HepG2 (cell line): ENCODE results near the gene DDAH2. TPM values are rescaled to one million over a fixed set of nuclear protein-coding genes. Genes with fewer than 3 reads are reported as not detected.

Experiments used
- CTCF ChIP-seq: sonication (generic); formaldehyde crosslinking; IDR thresholded peaks from 2 replicates; pipeline ENCODE4 v1.5.0; 2020; ENCODE audit warnings: mild to moderate bottlenecking, missing genetic modification reagents, moderate library complexity
- FOXA3 ChIP-seq: IDR thresholded peaks from 2 replicates; pipeline ENCODE4 v1.6.1; 2016; ENCODE audit warnings: missing genetic modification reagents, missing compliant biosample characterization
- LBX2 ChIP-seq: sonication (generic); formaldehyde crosslinking; IDR thresholded peaks from 2 replicates; pipeline ENCODE4 v1.5.0; 2020; ENCODE audit warnings: missing genetic modification reagents, mild to moderate bottlenecking, borderline replicate concordance
- MAX ChIP-seq: IDR thresholded peaks from 2 replicates; pipeline ENCODE4 v1.6.1; 2012; ENCODE audit warnings: inconsistent platforms
- MNT ChIP-seq: fragments of 450-650 bp; IDR thresholded peaks from 2 replicates; pipeline ENCODE4 v1.6.1; 2016
- NR2F2 ChIP-seq: IDR thresholded peaks from 2 replicates; pipeline ENCODE4 v1.6.1; 2012; ENCODE audit warnings: low read depth, inconsistent platforms, borderline replicate concordance
- PATZ1 ChIP-seq: sonication (generic); formaldehyde crosslinking; IDR thresholded peaks from 2 replicates; pipeline ENCODE4 v1.4.0; 2020; ENCODE audit warnings: missing genetic modification reagents
- SNAPC2 ChIP-seq: sonication (generic); formaldehyde crosslinking; IDR thresholded peaks from 2 replicates; pipeline ENCODE4 v1.8.1; 2022; ENCODE audit warnings: mild to moderate bottlenecking, missing genetic modification reagents
- SOX5 ChIP-seq: IDR thresholded peaks from 2 replicates; pipeline ENCODE4 v1.6.1; 2016; ENCODE audit warnings: borderline replicate concordance
- SPEN ChIP-seq: sonication (generic); formaldehyde crosslinking; IDR thresholded peaks from 2 replicates; pipeline ENCODE4 v1.5.1; 2020; ENCODE audit warnings: low read depth, mild to moderate bottlenecking, missing genetic modification reagents
- STAG1 ChIP-seq: sonication (generic); formaldehyde crosslinking; IDR thresholded peaks from 2 replicates; pipeline ENCODE4 v1.4.0; 2020; ENCODE audit warnings: missing genetic modification reagents
- ZBTB38 ChIP-seq: sonication (generic); formaldehyde crosslinking; IDR thresholded peaks from 2 replicates; pipeline ENCODE4 v1.5.1; 2020; ENCODE audit warnings: mild to moderate bottlenecking, missing genetic modification reagents
- ZBTB46 ChIP-seq: sonication (generic); formaldehyde crosslinking; IDR thresholded peaks from 2 replicates; pipeline ENCODE4 v1.4.0; 2020; ENCODE audit warnings: mild to moderate bottlenecking, missing genetic modification reagents, borderline replicate concordance
- ZBTB7B ChIP-seq: sonication (generic); formaldehyde crosslinking; IDR thresholded peaks from 2 replicates; pipeline ENCODE4 v1.4.0; 2020; ENCODE audit warnings: missing genetic modification reagents
- ZFP41 ChIP-seq: sonication (generic); formaldehyde crosslinking; IDR thresholded peaks from 2 replicates; pipeline ENCODE4 v1.4.0; 2020; ENCODE audit warnings: mild to moderate bottlenecking, missing genetic modification reagents, borderline replicate concordance
- ZNF451 ChIP-seq: sonication (generic); formaldehyde crosslinking; IDR thresholded peaks from 2 replicates; pipeline ENCODE4 v1.5.0; 2020; ENCODE audit warnings: mild to moderate bottlenecking, missing genetic modification reagents
- ZNF496 ChIP-seq: sonication (generic); formaldehyde crosslinking; IDR thresholded peaks from 2 replicates; pipeline ENCODE4 v1.8.1; 2023; ENCODE audit warnings: mild to moderate bottlenecking, moderate library complexity, missing genetic modification reagents; ENCODE audit not compliant: insufficient replicate concordance
- ZNF546 ChIP-seq: sonication (generic); formaldehyde crosslinking; conservative IDR thresholded peaks from 2 replicates; pipeline ENCODE4 v1.8.1; 2023; ENCODE audit warnings: mild to moderate bottlenecking, missing genetic modification reagents
- ZNF549 ChIP-seq: sonication (generic); formaldehyde crosslinking; IDR thresholded peaks from 2 replicates; pipeline ENCODE4 v1.5.0; 2020; ENCODE audit warnings: missing genetic modification reagents
- ZNF557 ChIP-seq: sonication (generic); formaldehyde crosslinking; IDR thresholded peaks from 2 replicates; pipeline ENCODE4 v1.4.0; 2020; ENCODE audit warnings: missing genetic modification reagents
- ZNF615 ChIP-seq: sonication (generic); formaldehyde crosslinking; IDR thresholded peaks from 2 replicates; pipeline ENCODE4 v1.5.0; 2020; ENCODE audit warnings: mild to moderate bottlenecking, missing genetic modification reagents, borderline replicate concordance
- ZNF782 ChIP-seq: sonication (generic); formaldehyde crosslinking; IDR thresholded peaks from 2 replicates; pipeline ENCODE4 v1.4.0; 2020; ENCODE audit warnings: missing genetic modification reagents, mild to moderate bottlenecking, borderline replicate concordance
- ZSCAN20 ChIP-seq: sonication (generic); formaldehyde crosslinking; IDR thresholded peaks from 2 replicates; pipeline ENCODE4 v1.4.0; 2020; ENCODE audit warnings: missing genetic modification reagents, mild to moderate bottlenecking, borderline replicate concordance
- polyA plus RNA-seq, 8 experiments: library from polyadenylated mRNA; depleted of rRNA in 3 of 8; stranded (reverse) in 7 of 8; unstranded in 1 of 8; fragments of >200 nt; fragmentation: Illumina TruSeq in 4 of 8; extraction: Trizol in 4 of 8; gene quantifications; 2 replicates each; pipeline versions ENCODE4 v1.2.1 to v1.2.3, GENCODE V29; 2011 to 2016; ENCODE audit warnings: low read depth in 4 of 8, missing spikeins in 1 of 8, mixed read lengths in 1 of 8; ENCODE audit not compliant: insufficient read depth in 1 of 8
- total RNA-seq, 5 experiments: library from RNA; depleted of rRNA; stranded (reverse); fragments of >200 nt; fragmentation: Illumina TruSeq; extraction: Trizol; gene quantifications; 2 replicates each; pipeline ENCODE4 v1.2.3, GENCODE V29; 2016; ENCODE audit warnings: low read depth in 1 of 5

Gene DDAH2
- total and polyA plus RNA-seq, 2 of the 13 experiments (the other 11 are each of a cell fraction or from before 2014, with no cell fraction given), result 16.4 to 21.1 TPM

- TF ChIP-seq ZNF557 (CRISPR knock-in tag) (no peak), ZFP41 (CRISPR knock-in tag) (peak; percentile 39; the same call in 1 of the 2 replicates), ZBTB38 (CRISPR knock-in tag) (peak; percentile 65; the same call in 1 of the 2 replicates), CTCF (peak; percentile 98), SNAPC2 (CRISPR knock-in tag) (no peak), ZNF782 (no peak), NR2F2 (no peak), LBX2 (no peak), ZSCAN20 (CRISPR knock-in tag) (no peak), ZBTB46 (CRISPR knock-in tag) (no peak), STAG1 (peak; percentile 91), FOXA3 (peak; percentile 44; the same call in 1 of the 2 replicates), SOX5 (peak; percentile 61), MNT (no peak), ZNF615 (CRISPR knock-in tag) (no peak), ZNF549 (CRISPR knock-in tag) (no peak), ZBTB7B (no peak), MAX (no peak; the same call in 1 of the 2 replicates), ZNF451 (CRISPR knock-in tag) (peak; percentile 84; the same call in 1 of the 2 replicates), PATZ1 (CRISPR knock-in tag) (peak; percentile 90), ZNF496 (CRISPR knock-in tag) (no peak), ZNF546 (CRISPR knock-in tag) (no peak), SPEN (CRISPR knock-in tag) (peak; percentile 38; the same call in 1 of the 2 replicates)
These were observed 40.7 kb upstream of the DDAH2 start (continued) for GRCh38 chr6:31769684-31770371.
